Keratinocyte (primary cell): Measurements from ENCODE around the gene ELAVL3. TPM values are rescaled to one million over a fixed set of nuclear protein-coding genes. Genes with fewer than 3 reads are reported as not detected.
A peak's percentile ranks its signal among the peaks of the same experiment; 100 is the strongest.

Experiments
- DNase-seq: peaks from one replicate; pipeline ENCODE4 v3.0.0-alpha.2; 2011; ENCODE audit warnings: low read depth, missing footprints, low spot score
- FAIRE-seq: peaks from 2 replicates; lab custom pipeline; 2011; peaks lifted over from hg19 to GRCh38; lab: Jason Lieb, UNC
- H2AFZ ChIP-seq: 2 replicates; pipeline ENCODE4 v1.6.0; 2012; ENCODE audit warnings: low read length, control low read depth, inconsistent platforms; ENCODE audit not compliant: control insufficient read depth
- H3K27ac ChIP-seq: 2 replicates; pipeline ENCODE4 v1.5.1; 2011; ENCODE audit warnings: low read length; ENCODE audit not compliant: control insufficient read depth, insufficient read depth
- H3K27me3 ChIP-seq: 3 replicates; pipeline ENCODE4 v1.6.0; 2011; ENCODE audit warnings: low read length; ENCODE audit not compliant: control insufficient read depth, insufficient read depth; ENCODE audit errors: extremely low read depth
- H3K36me3 ChIP-seq, 2 experiments: 2 replicates in 1 of 2; 3 replicates in 1 of 2; pipeline ENCODE4 v1.5.1; 2011; ENCODE audit warnings: low read length in 2 of 2, mild to moderate bottlenecking in 1 of 2; ENCODE audit not compliant: control insufficient read depth in 2 of 2, insufficient read depth in 2 of 2; ENCODE audit errors: extremely low read depth in 1 of 2
- H3K4me1 ChIP-seq: 3 replicates; pipeline ENCODE4 v1.5.1; 2011; ENCODE audit warnings: low read length; ENCODE audit not compliant: control insufficient read depth, insufficient read depth; ENCODE audit errors: extremely low read depth
- H3K4me2 ChIP-seq: 3 replicates; pipeline ENCODE4 v1.6.0; 2011; ENCODE audit warnings: low read depth, low read length; ENCODE audit not compliant: control insufficient read depth, insufficient read depth; ENCODE audit errors: extremely low read depth
- H3K4me3 ChIP-seq, 3 experiments: fragments of 200-600 bp in 1 of 3; sonication (generic) in 1 of 3; 2 replicates in 2 of 3; 3 replicates in 1 of 3; pipeline ENCODE4 v1.5.1; 2011 to 2016; ENCODE audit warnings: low read length in 3 of 3, mild to moderate bottlenecking in 3 of 3, control low read depth in 2 of 3, inconsistent platforms in 1 of 3, low read depth in 1 of 3, mixed read lengths in 1 of 3, mixed run types in 1 of 3, moderate library complexity in 1 of 3; ENCODE audit not compliant: control insufficient read depth in 2 of 3, insufficient read depth in 2 of 3; ENCODE audit errors: extremely low read depth in 1 of 3
- H3K79me2 ChIP-seq: 2 replicates; pipeline ENCODE4 v1.6.0; 2012; ENCODE audit warnings: low read length; ENCODE audit not compliant: control insufficient read depth, insufficient read depth
- H3K9ac ChIP-seq: 3 replicates; pipeline ENCODE4 v1.6.0; 2011; ENCODE audit warnings: low read length; ENCODE audit not compliant: control insufficient read depth, insufficient read depth; ENCODE audit errors: extremely low read depth
- H3K9me1 ChIP-seq: 3 replicates; pipeline ENCODE4 v1.6.0; 2011; ENCODE audit warnings: low read length; ENCODE audit not compliant: control insufficient read depth, insufficient read depth; ENCODE audit errors: extremely low read depth
- H3K9me3 ChIP-seq: 2 replicates; pipeline ENCODE4 v1.5.1; 2012; ENCODE audit warnings: low read depth, low read length; ENCODE audit not compliant: control insufficient read depth
- H4K20me1 ChIP-seq: 3 replicates; pipeline ENCODE4 v1.6.0; 2011; ENCODE audit warnings: low read length; ENCODE audit not compliant: control insufficient read depth, insufficient read depth; ENCODE audit errors: extremely low read depth
- EZH2 ChIP-seq: IDR thresholded peaks from one replicate; pipeline ENCODE4 v1.6.1; 2012; ENCODE audit warnings: inconsistent platforms, mild to moderate bottlenecking, low read length, moderate library complexity
- dilution Hi-C: fragments of 300-500 bp; cut with MboI; formaldehyde crosslinking; loops from one replicate; pipeline ENCODE4 v1.7.0; 2020; ENCODE audit warnings: low sequenced_read_pairs; ENCODE audit not compliant: extremely low pct_ligation_motif_present
- polyA plus RNA-seq, 5 experiments: library from polyadenylated mRNA; depleted of rRNA in 3 of 5; stranded (reverse) in 3 of 5; stranded (forward) in 1 of 5; unstranded in 1 of 5; fragments of >200 nt; gene quantifications; 1 replicate in 1 of 5; 2 replicates in 3 of 5; 3 replicates in 1 of 5; pipeline versions ENCODE4 v1.2.1 to v1.2.3, GENCODE V29; 2011 to 2012; ENCODE audit warnings: missing spikeins in 2 of 5, low read depth in 1 of 5, low replicate concordance in 1 of 5
- TF ChIP-seq, protein P1 (sequence below), 3 experiments: IDR thresholded peaks in 1 of 3; conservative IDR thresholded peaks in 1 of 3; optimal IDR thresholded peaks in 1 of 3; 2 replicates in 2 of 3; 3 replicates in 1 of 3; pipeline versions ENCODE3 to v1.5.1; 2011; ENCODE audit warnings: low read length in 3 of 3, mild to moderate bottlenecking in 3 of 3, moderate library complexity in 2 of 3, control low read depth in 1 of 3, inconsistent platforms in 1 of 3; ENCODE audit not compliant: insufficient read depth in 2 of 3; ENCODE audit errors: extremely low read depth in 1 of 3

ELAVL3 gene
- polyA plus RNA-seq, 1 donor (not counting 4 experiments of a cell fraction or from before 2014, with no cell fraction given) = not detected

DNA sequence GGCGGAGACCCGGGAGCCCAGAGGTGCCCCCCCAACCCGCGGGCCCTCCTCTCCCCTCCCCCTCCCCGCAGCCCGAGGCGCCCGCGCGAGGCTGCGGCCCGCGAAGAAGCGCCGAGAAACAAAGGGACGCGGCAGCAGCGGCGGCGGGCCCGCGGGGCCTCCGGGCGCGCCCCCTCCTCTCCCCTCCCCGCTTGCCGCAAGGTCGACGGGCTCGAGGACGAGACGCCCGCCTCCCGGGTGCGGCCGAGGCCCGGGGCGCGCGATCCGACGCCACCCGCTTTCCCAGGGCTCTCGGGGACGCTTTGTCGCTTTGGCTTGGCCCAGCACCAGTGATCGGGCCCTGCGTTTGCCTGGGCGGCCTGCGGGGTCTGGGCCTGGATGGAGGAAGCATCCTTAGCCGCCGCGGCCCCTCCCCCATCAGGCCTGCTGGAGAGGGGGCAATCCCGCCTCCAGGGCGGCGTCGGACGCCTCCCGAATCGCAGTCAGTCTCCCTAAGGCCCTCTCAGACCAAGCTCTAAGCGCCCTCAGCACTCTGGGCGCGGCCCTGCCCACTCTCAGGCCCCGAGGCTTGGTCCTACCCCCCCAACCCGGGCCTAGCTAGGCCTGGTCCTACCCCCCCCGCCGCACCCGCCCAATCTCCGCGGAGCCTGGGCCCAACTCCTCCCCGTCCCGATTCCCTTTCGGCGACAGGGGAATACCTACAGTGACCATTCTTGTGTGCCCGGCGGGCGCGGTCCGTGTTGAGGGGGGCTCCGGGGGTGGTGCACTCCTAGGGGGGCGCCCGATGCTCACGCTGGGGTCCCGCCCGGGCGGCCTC, 740 bp downstream of the ELAVL3 start:
- H3K36me3 ChIP-seq = no peaks in the 10 kb centered on the region
- no peaks in the 10 kb centered on the region for H3K9me1 ChIP-seq
- TF ChIP-seq, protein P1, sequence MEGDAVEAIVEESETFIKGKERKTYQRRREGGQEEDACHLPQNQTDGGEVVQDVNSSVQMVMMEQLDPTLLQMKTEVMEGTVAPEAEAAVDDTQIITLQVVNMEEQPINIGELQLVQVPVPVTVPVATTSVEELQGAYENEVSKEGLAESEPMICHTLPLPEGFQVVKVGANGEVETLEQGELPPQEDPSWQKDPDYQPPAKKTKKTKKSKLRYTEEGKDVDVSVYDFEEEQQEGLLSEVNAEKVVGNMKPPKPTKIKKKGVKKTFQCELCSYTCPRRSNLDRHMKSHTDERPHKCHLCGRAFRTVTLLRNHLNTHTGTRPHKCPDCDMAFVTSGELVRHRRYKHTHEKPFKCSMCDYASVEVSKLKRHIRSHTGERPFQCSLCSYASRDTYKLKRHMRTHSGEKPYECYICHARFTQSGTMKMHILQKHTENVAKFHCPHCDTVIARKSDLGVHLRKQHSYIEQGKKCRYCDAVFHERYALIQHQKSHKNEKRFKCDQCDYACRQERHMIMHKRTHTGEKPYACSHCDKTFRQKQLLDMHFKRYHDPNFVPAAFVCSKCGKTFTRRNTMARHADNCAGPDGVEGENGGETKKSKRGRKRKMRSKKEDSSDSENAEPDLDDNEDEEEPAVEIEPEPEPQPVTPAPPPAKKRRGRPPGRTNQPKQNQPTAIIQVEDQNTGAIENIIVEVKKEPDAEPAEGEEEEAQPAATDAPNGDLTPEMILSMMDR (optimal IDR thresholded peaks at IDR 0.05 in 1 of 3, IDR thresholded peaks at IDR 0.05 in 1 of 3, conservative IDR thresholded peaks at IDR 0.05 in 1 of 3; ENCODE audit: extremely low read depth in 1 of 3, insufficient read depth in 2 of 3, low read length in 3 of 3) = no peak
- peak; percentile 80 for TF ChIP-seq EZH2
- H3K4me2 ChIP-seq = no peak overlapping the region
- H3K9ac ChIP-seq = no peak overlapping the region
- H3K27me3 ChIP-seq = peaks cover 41% of the 10 kb centered on the region
- H4K20me1 ChIP-seq = peaks cover 2% of the 10 kb centered on the region
- no peaks in the 10 kb centered on the region for H3K9me3 ChIP-seq
- no peaks in the 10 kb centered on the region for H3K79me2 ChIP-seq
- DNase-seq (no peak), FAIRE-seq (no peak)
- peaks cover 2% of the 10 kb centered on the region for H3K4me1 ChIP-seq
- no peak overlapping the region for H3K4me3 ChIP-seq
- H2AFZ ChIP-seq = no peak overlapping the region
- no peak overlapping the region for H3K27ac ChIP-seq
- dilution Hi-C loops = no loop called here

DNA sequence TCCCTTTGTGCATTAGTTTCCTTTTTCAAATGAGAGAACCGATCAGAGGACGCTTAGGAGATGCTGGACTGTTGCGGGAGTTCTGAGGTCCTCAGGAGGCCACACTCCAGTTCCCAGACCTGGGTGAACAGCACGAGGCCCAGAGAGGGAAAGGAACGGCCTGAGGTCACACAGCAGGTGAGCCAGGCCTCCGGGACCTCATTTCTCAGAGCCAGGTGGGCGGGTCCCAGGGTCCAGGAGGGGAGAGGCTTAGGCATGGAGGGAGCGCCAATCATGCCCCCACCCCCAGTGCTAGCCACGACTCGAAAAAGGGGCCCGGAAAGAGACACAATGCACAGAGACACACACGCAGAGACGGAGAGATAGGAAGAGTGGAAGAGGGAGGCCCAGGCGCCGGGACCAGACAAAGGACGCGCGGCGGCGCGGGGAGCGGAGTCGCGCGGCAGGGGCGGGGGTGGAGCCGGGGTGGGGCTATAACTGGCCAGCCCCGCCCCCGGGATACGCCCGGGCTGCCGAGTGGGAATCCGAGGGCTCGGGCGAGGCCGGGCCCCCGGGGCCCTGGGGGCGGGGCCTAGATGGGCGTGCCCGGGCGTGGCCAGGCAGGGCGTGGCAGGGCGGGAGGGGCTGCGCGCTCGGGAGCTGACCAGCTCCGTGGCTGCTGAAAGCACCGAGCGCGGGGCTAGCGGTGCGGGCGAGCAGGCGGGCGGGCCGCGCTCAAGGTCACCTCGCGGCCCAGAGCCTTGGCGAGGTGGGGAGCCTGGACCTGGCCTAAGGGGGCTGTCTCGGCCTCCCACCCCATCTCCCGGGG, 1.6 kb downstream of the ELAVL3 start:
- no peaks in the 10 kb centered on the region for H3K9me3 ChIP-seq
- no peak for DNase-seq
- TF ChIP-seq EZH2 = no peak
- TF ChIP-seq, protein P1 (optimal IDR thresholded peaks at IDR 0.05 in 1 of 3, IDR thresholded peaks at IDR 0.05 in 1 of 3, conservative IDR thresholded peaks at IDR 0.05 in 1 of 3; ENCODE audit: extremely low read depth in 1 of 3, insufficient read depth in 2 of 3, low read length in 3 of 3) = no peak
- peaks cover 41% of the 10 kb centered on the region for H3K27me3 ChIP-seq
- H4K20me1 ChIP-seq = peaks cover 2% of the 10 kb centered on the region
- FAIRE-seq = no peak
- no peaks in the 10 kb centered on the region for H3K9me1 ChIP-seq
- no peak overlapping the region for H3K4me2 ChIP-seq
- no peak overlapping the region for H2AFZ ChIP-seq
- no peak overlapping the region for H3K4me3 ChIP-seq
- H3K4me1 ChIP-seq = peaks cover 2% of the 10 kb centered on the region
- no peaks in the 10 kb centered on the region for H3K79me2 ChIP-seq
- no peak overlapping the region for H3K27ac ChIP-seq
- H3K9ac ChIP-seq = no peak overlapping the region
- H3K36me3 ChIP-seq = no peaks in the 10 kb centered on the region
- dilution Hi-C loops = no loop called here
